ENCODE measurements around the gene COX6A2.

GRCh38 chr16:31423241-31423640 is 4.9 kb downstream of the COX6A2 start:
- TF ChIP-seq CTCF (IDR thresholded peaks at IDR 0.05; ENCODE audit: extremely low read depth in 1 of 2, insufficient read depth in 1 of 2, low read depth in 1 of 2, low read length in 2 of 2) (no peak), POLR2A (IDR thresholded peaks at IDR 0.05; ENCODE audit: low read depth, low read length) (no peak), EZH2 (IDR thresholded peaks at IDR 0.05; ENCODE audit: borderline replicate concordance, low read depth, low read length, severe bottlenecking) (no peak), POLR2AphosphoS5 (IDR thresholded peaks at IDR 0.05; ENCODE audit: insufficient read depth, low read depth, low read length) (no peak), MYC (IDR thresholded peaks at IDR 0.05; ENCODE audit: low read depth, low read length) (no peak), FOS (IDR thresholded peaks at IDR 0.05; ENCODE audit: borderline replicate concordance, insufficient read depth, low read length) (no peak), MAX (IDR thresholded peaks at IDR 0.05; ENCODE audit: insufficient read depth, insufficient read length) (no peak)
